Activated T-cell treated with anti-CD3 and anti-CD28 coated beads for 4 hours (primary cell): ENCODE data around the gene GID8.

ENCODE experiments used
- DNase-seq: peaks from one replicate; pipeline ENCODE4 v3.0.0-alpha.2; 2020

The GID8 gene

GRCh38 chr20:62971950-62972844, 34.2 kb downstream of the GID8 start:
- DNase-seq: peak; percentile 81

- no peak for DNase-seq
Measured at GRCh38 chr20:62972845-62973745, 35.1 kb downstream of the GID8 start.

- DNase-seq: no peak
Measured at GRCh38 chr20:62975251-62975760, 37.4 kb downstream of the GID8 start.

- DNase-seq: no peak
Measured at GRCh38 chr20:62975812-62976508, 38.0 kb downstream of the GID8 start.

- DNase-seq: no peak
Measured at GRCh38 chr20:62976886-62977285, 38.9 kb downstream of the GID8 start.

GRCh38 chr20:62977613-62978560, 39.9 kb downstream of the GID8 start:
- peak; percentile 79 for DNase-seq

GRCh38 chr20:62978561-62978943, 40.6 kb downstream of the GID8 start:
- no peak for DNase-seq

- no peak for DNase-seq
Measured at GRCh38 chr20:62979310-62979709, 41.4 kb downstream of the GID8 start.

GRCh38 chr20:62979876-62980373, 42.0 kb downstream of the GID8 start:
- DNase-seq: no peak

- no peak for DNase-seq
Measured at GRCh38 chr20:62980380-62980960, 42.5 kb downstream of the GID8 start.

GRCh38 chr20:62980970-62981369, 43.0 kb downstream of the GID8 start:
- peak; percentile 19 for DNase-seq

- no peak for DNase-seq
Measured at GRCh38 chr20:62982124-62983075, 44.5 kb downstream of the GID8 start.

- no peak for DNase-seq
Measured at GRCh38 chr20:62983210-62983609, 45.3 kb downstream of the GID8 start.

- DNase-seq: no peak
Measured at GRCh38 chr20:62984666-62985443, 46.9 kb downstream of the GID8 start.

GRCh38 chr20:62985444-62985778, 47.5 kb downstream of the GID8 start:
- no peak for DNase-seq

GRCh38 chr20:62986257-62986800, 48.4 kb downstream of the GID8 start:
- DNase-seq: no peak

- DNase-seq: no peak
Measured at GRCh38 chr20:62987114-62987513, 49.2 kb downstream of the GID8 start.

GRCh38 chr20:62989201-62989601, 51.3 kb downstream of the GID8 start:
- no peak for DNase-seq

- DNase-seq: no peak
Measured at GRCh38 chr20:62990306-62990825, 52.4 kb downstream of the GID8 start.
